ENCODE measurements around the gene NTM.

The NTM gene

GRCh38 chr11:132030896-132031295 lies 660.5 kb downstream of the NTM start:
- DNase-seq: no peak

- DNase-seq: peak; percentile 89
Observed at GRCh38 chr11:132032555-132032954, 662.1 kb downstream of the NTM start.

- DNase-seq: no peak
Observed at GRCh38 chr11:132033051-132033450, 662.6 kb downstream of the NTM start.

DNA sequence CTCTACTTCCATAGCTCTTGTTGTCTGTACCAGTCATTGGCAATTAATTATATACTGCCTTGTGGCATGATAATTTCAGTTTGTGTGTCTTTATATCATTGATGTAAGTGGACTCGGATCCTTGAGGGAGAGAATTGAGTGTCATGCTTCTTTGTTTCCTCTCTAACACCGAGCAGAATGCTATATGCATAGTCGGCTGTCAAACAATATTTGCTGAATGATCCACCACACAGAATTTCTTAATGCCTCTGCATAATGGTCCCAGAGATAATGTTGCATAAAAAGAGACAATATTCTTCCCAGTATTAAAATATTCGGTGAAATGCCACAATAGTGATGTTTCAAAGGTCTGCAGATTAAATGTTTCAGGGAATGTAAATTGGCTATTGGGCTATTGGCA lies 664.8 kb downstream of the NTM start:
- DNase-seq: no peak

DNA sequence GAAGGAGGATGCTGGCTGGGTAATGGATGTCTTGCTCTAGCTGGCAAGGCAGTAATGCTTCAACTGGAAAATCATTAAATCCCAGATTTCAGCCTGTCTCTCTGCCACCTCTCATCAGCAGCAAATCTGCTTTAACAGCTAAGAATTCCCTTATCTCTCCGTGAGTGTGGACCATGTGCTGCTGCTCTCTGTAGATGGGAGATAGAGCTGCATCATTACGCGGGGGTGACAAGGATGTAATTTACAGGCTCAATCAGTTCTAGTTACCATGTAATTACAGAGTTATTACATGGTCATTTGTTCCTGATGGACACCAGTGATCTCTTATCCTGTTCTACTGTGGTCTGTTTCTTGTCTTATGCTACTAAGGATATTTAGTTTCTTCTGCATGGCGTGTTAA lies 665.4 kb downstream of the NTM start:
- no peak for DNase-seq

- no peak for DNase-seq
Observed at GRCh38 chr11:132036220-132036619, 665.8 kb downstream of the NTM start.

- DNase-seq: peak; percentile 60
Observed at GRCh38 chr11:132036746-132037466, 666.5 kb downstream of the NTM start.

DNA sequence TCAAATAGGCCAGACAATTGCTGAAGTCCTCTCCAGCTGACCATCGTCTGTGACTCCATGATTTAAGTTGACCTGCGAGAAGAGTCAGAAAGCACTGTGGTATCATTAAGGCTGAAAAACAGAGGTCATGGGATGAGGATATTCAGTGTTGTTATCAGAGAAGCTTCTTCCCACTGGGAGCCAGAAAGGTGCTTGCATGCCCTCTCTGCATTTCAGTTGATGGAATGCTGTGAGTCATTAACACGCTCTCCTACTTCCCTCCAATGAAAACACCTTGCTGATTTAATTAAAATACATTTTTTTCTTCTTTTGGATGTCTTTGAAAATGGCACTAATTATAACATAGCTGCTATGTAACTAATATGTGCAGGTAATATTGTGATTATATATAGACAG lies 667.0 kb downstream of the NTM start:
- DNase-seq: no peak

DNA sequence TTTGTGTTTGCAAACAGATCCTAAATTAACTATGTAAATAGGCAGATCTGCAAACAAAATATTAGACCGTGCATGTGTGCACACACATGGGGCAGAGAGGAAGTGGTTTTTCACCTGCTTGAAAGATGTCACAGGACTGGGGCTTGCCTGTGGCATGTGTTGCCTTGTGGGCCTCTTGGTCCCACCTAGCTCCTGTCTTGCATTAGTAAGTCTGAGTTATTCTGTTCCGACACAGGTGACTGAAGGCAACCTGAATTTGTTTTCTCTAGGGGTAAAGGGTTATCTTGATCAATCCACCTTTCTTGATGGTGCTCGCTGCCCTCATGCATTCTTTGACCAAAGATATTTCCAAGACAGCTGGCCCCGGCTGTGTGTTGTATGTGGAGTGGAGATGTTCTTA lies 667.5 kb downstream of the NTM start:
- no peak for DNase-seq

DNA sequence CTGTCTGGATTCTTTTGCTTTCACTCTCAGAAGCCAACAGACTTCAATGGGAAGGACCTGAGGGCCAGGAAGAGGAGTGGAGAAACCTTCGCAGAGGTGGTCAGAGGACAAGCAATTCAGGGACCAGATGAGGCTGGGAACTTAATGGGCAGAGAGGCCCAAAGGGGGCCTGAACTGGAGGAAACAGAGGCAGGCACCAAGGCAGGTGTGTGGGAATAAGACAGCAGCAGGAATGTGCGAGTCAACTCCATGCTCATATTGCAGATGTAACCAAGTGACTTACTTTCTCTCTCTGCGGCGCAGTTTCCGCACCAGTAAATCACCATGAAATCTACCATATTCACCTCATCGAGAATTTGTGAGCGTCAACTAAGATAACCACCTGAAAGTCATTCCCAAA lies 669.1 kb downstream of the NTM start:
- DNase-seq: no peak

DNA sequence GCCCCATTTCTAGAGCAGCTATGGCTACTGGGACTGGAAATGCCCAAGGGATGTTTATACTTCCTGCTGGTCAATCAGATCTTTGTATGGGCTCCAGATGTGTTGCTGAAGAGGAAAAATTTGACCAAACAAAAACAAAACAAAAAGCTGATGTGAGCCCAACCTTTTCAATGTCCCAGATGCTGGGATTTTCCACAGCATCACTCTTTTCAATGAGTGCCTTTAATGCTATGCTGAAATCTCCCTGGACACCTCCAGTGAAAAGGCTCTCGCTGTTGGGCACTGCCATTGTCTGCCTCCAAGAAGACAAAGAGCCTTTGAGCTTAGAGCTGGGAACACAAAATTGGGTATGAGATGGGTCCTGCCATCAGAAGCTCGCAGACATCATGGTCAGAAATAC lies 671.9 kb downstream of the NTM start:
- no peak for DNase-seq

DNA sequence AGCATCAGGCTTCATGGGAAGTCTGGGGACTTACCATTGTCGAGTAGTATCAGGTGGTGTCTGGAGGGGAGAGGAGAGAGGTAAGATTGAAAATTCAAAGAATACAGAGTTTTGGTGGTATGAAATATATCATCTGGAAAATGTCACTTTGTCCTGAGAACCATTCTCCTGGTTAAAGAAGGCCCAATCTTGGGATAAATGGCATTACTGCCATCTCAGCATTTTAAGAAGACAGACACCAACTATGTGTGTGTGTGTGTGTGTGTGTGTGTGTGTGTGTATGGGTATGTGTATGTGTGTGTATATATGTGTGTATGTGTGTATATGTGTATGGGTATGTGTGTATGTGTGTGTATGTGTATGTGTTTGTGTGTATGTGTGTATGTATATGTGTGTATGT lies 673.3 kb downstream of the NTM start:
- DNase-seq: no peak

- DNase-seq: no peak
Observed at GRCh38 chr11:132045107-132045506, 674.7 kb downstream of the NTM start.

GRCh38 chr11:132046288-132046865 lies 676.0 kb downstream of the NTM start:
- DNase-seq: no peak

- DNase-seq: no peak
Observed at GRCh38 chr11:132047167-132047566, 676.8 kb downstream of the NTM start.

DNA sequence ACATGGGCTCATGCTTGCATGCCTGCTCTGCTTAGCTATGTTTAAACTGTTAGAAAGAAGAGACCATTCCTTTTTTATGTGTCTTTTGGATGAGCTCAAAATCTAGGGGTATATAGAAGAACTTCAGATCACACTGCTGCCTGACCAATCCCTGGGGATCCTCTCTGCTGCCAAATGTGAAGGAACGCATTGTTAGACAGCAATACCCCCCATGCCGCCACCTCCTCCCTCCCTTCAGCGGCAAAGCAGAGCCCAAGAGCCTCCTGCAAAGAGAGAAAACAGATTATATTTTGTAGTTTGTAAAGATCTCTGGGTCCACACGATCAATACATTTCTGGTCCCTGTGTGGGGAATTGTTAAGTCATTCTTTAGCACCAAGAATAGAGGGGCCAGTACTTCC lies 677.6 kb downstream of the NTM start:
- no peak for DNase-seq

DNA sequence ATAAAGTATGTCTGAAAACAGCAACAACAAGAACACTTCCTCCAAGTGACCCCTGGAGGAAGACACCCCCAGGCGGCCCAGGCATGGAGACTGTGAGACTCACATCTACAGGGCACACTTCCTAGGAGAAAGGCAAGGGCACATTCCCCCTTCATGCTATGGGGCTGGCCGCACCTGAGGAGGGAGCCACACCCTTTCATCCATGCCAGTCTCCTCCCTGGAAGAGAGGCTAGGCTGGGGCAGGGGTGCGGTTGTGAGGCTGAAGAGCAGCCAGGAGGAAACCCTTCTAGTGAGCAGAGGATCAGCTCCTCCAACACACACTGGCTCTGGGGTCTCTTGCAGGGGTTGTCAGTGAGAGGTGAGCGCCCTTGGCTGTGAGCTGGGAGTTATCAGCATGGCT lies 678.8 kb downstream of the NTM start:
- no peak for DNase-seq

- DNase-seq: no peak
Observed at GRCh38 chr11:132050049-132050448, 679.6 kb downstream of the NTM start.

GRCh38 chr11:132050577-132051165 lies 680.3 kb downstream of the NTM start:
- no peak for DNase-seq

DNA sequence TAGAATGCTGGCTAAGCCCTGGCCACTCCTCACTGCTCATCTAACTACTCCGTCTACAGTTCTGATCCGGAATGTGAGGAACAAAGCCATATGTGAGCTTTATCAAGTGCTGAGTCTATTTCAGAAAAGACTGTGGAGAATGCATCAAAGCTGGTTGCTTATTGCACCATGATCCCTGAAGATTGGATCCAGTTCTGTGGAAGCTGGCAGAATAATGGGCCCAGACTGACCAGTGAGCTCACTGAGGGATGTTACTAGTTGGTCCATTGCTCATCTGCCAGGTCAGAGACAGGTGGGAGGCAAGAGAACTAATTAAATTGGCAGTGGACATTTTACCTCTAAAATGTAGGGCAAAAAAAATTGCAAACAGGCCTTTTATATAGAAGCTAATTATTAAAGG lies 681.3 kb downstream of the NTM start:
- no peak for DNase-seq

- no peak for DNase-seq
Observed at GRCh38 chr11:132052342-132052741, 681.9 kb downstream of the NTM start.

GRCh38 chr11:132052904-132053303 lies 682.5 kb downstream of the NTM start:
- no peak for DNase-seq

- DNase-seq: peak; percentile 98
Observed at GRCh38 chr11:132054822-132055221, 684.4 kb downstream of the NTM start.

DNA sequence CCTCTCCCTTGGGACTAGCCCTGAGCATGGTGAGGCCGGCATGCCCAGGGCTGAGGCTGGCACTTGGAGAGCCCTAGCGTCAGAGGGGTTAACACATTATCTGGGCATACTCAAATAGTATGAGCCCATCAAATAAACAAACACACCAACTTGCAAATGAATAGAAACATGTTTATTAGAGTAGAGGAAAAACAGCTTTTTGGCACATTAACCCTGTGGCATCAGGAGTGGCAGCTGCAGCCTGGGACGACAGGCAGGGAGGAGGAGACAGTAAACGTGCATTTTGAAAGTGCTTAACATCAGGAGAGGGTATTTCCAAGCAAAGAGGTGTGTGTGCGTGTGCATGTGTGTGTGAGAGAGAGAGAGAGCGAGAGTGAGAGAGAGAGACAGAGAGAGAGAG lies 684.9 kb downstream of the NTM start:
- no peak for DNase-seq

DNA sequence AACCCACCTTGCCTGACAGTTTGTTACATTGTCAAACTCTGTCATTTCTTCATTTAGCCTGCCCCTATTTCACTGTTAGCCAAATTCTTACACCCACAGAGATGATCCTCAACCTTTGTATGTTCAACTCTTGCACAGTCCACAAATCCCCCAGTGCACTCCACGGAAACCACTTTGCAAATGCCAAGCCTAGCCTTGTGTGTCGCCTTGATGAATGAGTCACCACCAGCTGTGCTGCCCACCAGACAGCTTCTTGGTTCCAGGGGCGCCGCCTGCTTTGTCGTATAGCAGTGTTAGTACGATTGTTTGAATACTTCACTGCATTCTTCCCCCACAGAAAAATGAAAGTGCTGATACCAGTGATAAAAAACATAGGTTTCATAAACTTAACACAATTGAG lies 686.3 kb downstream of the NTM start:
- DNase-seq: peak; percentile 85
